ENCODE results near the gene UBE2J2. TPM values are rescaled to one million over a fixed set of nuclear protein-coding genes. Genes with fewer than 3 reads are reported as not detected.

UBE2J2 gene
- total and polyA plus RNA-seq, 2 of the 13 experiments (the other 11 are each of a cell fraction or from before 2014, with no cell fraction given), result 25.4 to 29.4 TPM

GRCh38 chr1:1287288-1288110 lies 13.8 kb upstream of the UBE2J2 start (continued):
- TF ChIP-seq SOX13 (IDR thresholded peaks at IDR 0.05) (no peak), SOX13 (CRISPR knock-in tag; conservative IDR thresholded peaks at IDR 0.05 in 1 of 2, IDR thresholded peaks at IDR 0.05 in 1 of 2) (0 out of 4 replicates have a peak, but pooled peaks of 1 of the 2 experiments have one; percentile 13), HNRNPK (IDR thresholded peaks at IDR 0.05; ENCODE audit: low read depth, low read length, poor library complexity, severe bottlenecking) (no peak), NCOR1 (IDR thresholded peaks at IDR 0.05; ENCODE audit: borderline replicate concordance, low read length) (no peak), HNRNPLL (IDR thresholded peaks at IDR 0.05; ENCODE audit: low read depth, low read length, poor library complexity, severe bottlenecking) (peak; percentile 27), HNF1B (CRISPR knock-in tag; IDR thresholded peaks at IDR 0.05) (peak; percentile 57; the same call in 1 of the 2 replicates), BRF2 (CRISPR knock-in tag; IDR thresholded peaks at IDR 0.05) (no peak), ZBED4 (CRISPR knock-in tag; IDR thresholded peaks at IDR 0.05; ENCODE audit: borderline replicate concordance) (no peak), ZNF644 (CRISPR knock-in tag; IDR thresholded peaks at IDR 0.05; ENCODE audit: low read depth) (no peak), ZBTB1 (CRISPR knock-in tag; IDR thresholded peaks at IDR 0.05; ENCODE audit: borderline replicate concordance) (no peak), ZNF7 (CRISPR knock-in tag; IDR thresholded peaks at IDR 0.05) (no peak), RFX5 (IDR thresholded peaks at IDR 0.05; ENCODE audit: low read depth, low read length) (no peak), GFI1 (CRISPR knock-in tag; IDR thresholded peaks at IDR 0.05; ENCODE audit: borderline replicate concordance) (no peak), ZNF282 (IDR thresholded peaks at IDR 0.05; ENCODE audit: partially characterized antibody) (no peak), ZFP90 (CRISPR knock-in tag; IDR thresholded peaks at IDR 0.05; ENCODE audit: borderline replicate concordance) (0 out of 2 replicates have a peak, but pooled peaks have one; percentile 62), ZNF780A (CRISPR knock-in tag; IDR thresholded peaks at IDR 0.05) (no peak), JUND (CRISPR knock-in tag; IDR thresholded peaks at IDR 0.05) (no peak), ZNF234 (CRISPR knock-in tag; conservative IDR thresholded peaks at IDR 0.05) (no peak), FOSL2 (CRISPR knock-in tag; IDR thresholded peaks at IDR 0.05) (no peak; the same call in 1 of the 2 replicates), ZNF746 (CRISPR knock-in tag; IDR thresholded peaks at IDR 0.05) (no peak), ELF1 (CRISPR knock-in tag; IDR thresholded peaks at IDR 0.05) (no peak), ZBTB25 (CRISPR knock-in tag; IDR thresholded peaks at IDR 0.05) (no peak), ZNF652 (CRISPR knock-in tag; IDR thresholded peaks at IDR 0.05; ENCODE audit: borderline replicate concordance, low read depth) (no peak)

Measured in HepG2 (cell line).